Trophoblast cell (in vitro differentiated cells and primary cell): ENCODE results near the gene ARF4.

ENCODE experiments used
- DNase-seq, 2 donors: peaks; one replicate each; pipeline ENCODE4 v3.0.0-alpha.2; 2016
- H2AFZ ChIP-seq: 2 replicates; pipeline ENCODE4 v1.6.1; 2013; ENCODE audit warnings: low read length, moderate library complexity, mild to moderate bottlenecking; ENCODE audit not compliant: insufficient read depth, poor library complexity
- H2AK5ac ChIP-seq: 2 replicates; pipeline ENCODE4 v1.6.1; 2013; ENCODE audit warnings: mild to moderate bottlenecking, low read length
- H2BK120ac ChIP-seq: 2 replicates; pipeline ENCODE4 v1.6.1; 2013; ENCODE audit warnings: low read length, mild to moderate bottlenecking, moderate library complexity; ENCODE audit not compliant: insufficient read depth, poor library complexity
- H2BK12ac ChIP-seq: 2 replicates; pipeline ENCODE4 v1.6.1; 2013; ENCODE audit warnings: mild to moderate bottlenecking, low read length, moderate library complexity
- H2BK5ac ChIP-seq: 2 replicates; pipeline ENCODE4 v1.6.1; 2013; ENCODE audit warnings: low read length, low read depth, moderate library complexity, mild to moderate bottlenecking; ENCODE audit not compliant: poor library complexity
- H3K14ac ChIP-seq: 2 replicates; pipeline ENCODE4 v1.6.1; 2013; ENCODE audit warnings: mild to moderate bottlenecking, low read length
- H3K18ac ChIP-seq: 2 replicates; pipeline ENCODE4 v1.6.1; 2013; ENCODE audit warnings: mild to moderate bottlenecking, low read length
- H3K23ac ChIP-seq: 2 replicates; pipeline ENCODE4 v1.6.1; 2013; ENCODE audit warnings: low read length
- H3K27ac ChIP-seq: 2 replicates; pipeline ENCODE4 v1.5.1; 2013; ENCODE audit warnings: low read depth, mild to moderate bottlenecking, inconsistent platforms, low read length, moderate library complexity
- H3K27me3 ChIP-seq: 2 replicates; pipeline ENCODE4 v1.6.1; 2013; ENCODE audit warnings: inconsistent platforms, mild to moderate bottlenecking, low read length, moderate library complexity; ENCODE audit not compliant: insufficient read depth
- H3K36me3 ChIP-seq, 2 experiments: 1 replicate in 1 of 2; 2 replicates in 1 of 2; pipeline ENCODE4 v1.6.1; 2013; ENCODE audit warnings: low read length in 2 of 2, mild to moderate bottlenecking in 2 of 2, moderate library complexity in 1 of 2; ENCODE audit not compliant: insufficient read depth in 2 of 2, control insufficient read depth in 1 of 2
- H3K4ac ChIP-seq: 2 replicates; pipeline ENCODE4 v1.6.1; 2013; ENCODE audit warnings: low read depth, mild to moderate bottlenecking, low read length, moderate library complexity
- H3K4me1 ChIP-seq, 2 experiments: 1 replicate in 1 of 2; 2 replicates in 1 of 2; pipeline ENCODE4 v1.6.1; 2013; ENCODE audit warnings: low read length in 2 of 2, mild to moderate bottlenecking in 2 of 2, moderate library complexity in 1 of 2; ENCODE audit not compliant: insufficient read depth in 2 of 2, control insufficient read depth in 1 of 2
- H3K4me2 ChIP-seq: 2 replicates; pipeline ENCODE4 v1.6.1; 2013; ENCODE audit warnings: inconsistent platforms, mild to moderate bottlenecking, low read length, moderate library complexity
- H3K4me3 ChIP-seq: 2 replicates; pipeline ENCODE4 v1.5.1; 2013; ENCODE audit warnings: mild to moderate bottlenecking, low read depth, low read length, inconsistent platforms
- H3K79me1 ChIP-seq: one replicate; pipeline ENCODE4 v1.6.1; 2013; ENCODE audit warnings: low read length
- H3K79me2 ChIP-seq: 2 replicates; pipeline ENCODE4 v1.6.1; 2013; ENCODE audit warnings: low read length, mild to moderate bottlenecking; ENCODE audit not compliant: control insufficient read depth, insufficient read depth, poor library complexity
- H3K9ac ChIP-seq: 2 replicates; pipeline ENCODE4 v1.6.1; 2013; ENCODE audit warnings: mild to moderate bottlenecking, low read length
- H3K9me3 ChIP-seq: 2 replicates; pipeline ENCODE4 v1.6.1; 2013; ENCODE audit warnings: low read depth, mild to moderate bottlenecking, control low read depth, inconsistent platforms, low read length; ENCODE audit not compliant: insufficient read depth
- H4K12ac ChIP-seq: 2 replicates; pipeline ENCODE4 v1.6.1; 2013; ENCODE audit warnings: low read depth, mild to moderate bottlenecking, low read length, moderate library complexity
- H4K8ac ChIP-seq: 2 replicates; pipeline ENCODE4 v1.6.1; 2013; ENCODE audit warnings: low read depth, mild to moderate bottlenecking, low read length, moderate library complexity
- H4K91ac ChIP-seq: one replicate; pipeline ENCODE4 v1.6.1; 2013; ENCODE audit warnings: low read depth, mild to moderate bottlenecking, low read length, moderate library complexity
- WGBS: extraction: QIAGEN DNeasy Blood & Tissue Kit; methylation state at CpG from one replicate; pipeline ENCODE4 v1.1.7; 2013; ENCODE audit warnings: missing lambda C conversion rate; ENCODE audit not compliant: insufficient read length, insufficient coverage; ENCODE audit errors: extremely low coverage; 5-methylcytosine and 5-hydroxymethylcytosine counted together

ARF4 gene

DNA sequence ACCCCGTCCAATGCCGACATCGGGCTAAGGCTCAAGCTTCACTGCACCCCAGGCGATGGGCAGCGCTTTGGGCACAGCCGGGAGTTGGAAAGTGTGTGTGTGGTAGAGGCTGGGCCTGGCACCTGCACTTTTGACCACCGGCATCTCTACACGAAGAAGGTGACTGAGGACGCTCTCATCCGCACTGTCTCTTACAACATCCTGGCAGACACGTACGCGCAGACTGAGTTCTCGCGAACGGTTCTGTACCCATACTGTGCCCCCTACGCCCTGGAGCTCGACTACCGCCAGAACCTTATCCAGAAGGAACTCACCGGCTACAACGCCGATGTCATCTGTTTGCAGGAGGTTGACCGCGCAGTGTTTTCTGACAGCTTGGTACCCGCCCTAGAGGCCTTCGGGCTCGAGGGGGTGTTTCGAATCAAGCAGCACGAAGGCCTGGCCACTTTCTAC, 40.0 kb downstream of the ARF4 start:
- peaks cover 10% of the 10 kb centered on the region for H3K79me1 ChIP-seq
- peak overlapping the region; percentile 98 for H4K8ac ChIP-seq
- no peaks in the 10 kb centered on the region for H3K27me3 ChIP-seq
- peak overlapping the region; percentile 17 for H3K4ac ChIP-seq
- H2BK120ac ChIP-seq, result no peak overlapping the region
- H2BK5ac ChIP-seq, result no peak overlapping the region
- H3K4me2 ChIP-seq, result peak overlapping the region; percentile 95
- no peak overlapping the region for H3K23ac ChIP-seq
- peak overlapping the region; percentile 10 for H3K14ac ChIP-seq
- H3K4me3 ChIP-seq, result peak overlapping the region; percentile 93
- peaks cover 2% of the 10 kb centered on the region for H3K9me3 ChIP-seq
- H3K9ac ChIP-seq, result peak overlapping the region; percentile 95
- H4K91ac ChIP-seq, result no peak overlapping the region
- no peak overlapping the region for H3K27ac ChIP-seq
- peaks cover 0 to 3% of the 10 kb centered on the region in 2 experiments for H3K36me3 ChIP-seq
- peaks cover 14% of the 10 kb centered on the region for H3K79me2 ChIP-seq
- DNase-seq, result no peak
- H3K4me1 ChIP-seq, result peaks cover 3 to 15% of the 10 kb centered on the region in 2 experiments
- H2AK5ac ChIP-seq, result no peak overlapping the region
- no CpG with 5 or more reads among the region's 29 CpGs for WGBS
- no peak overlapping the region for H2BK12ac ChIP-seq
- peak overlapping the region; percentile 13 for H4K12ac ChIP-seq
- peak overlapping the region; percentile 26 for H3K18ac ChIP-seq
- H2AFZ ChIP-seq, result no peak overlapping the region

DNA sequence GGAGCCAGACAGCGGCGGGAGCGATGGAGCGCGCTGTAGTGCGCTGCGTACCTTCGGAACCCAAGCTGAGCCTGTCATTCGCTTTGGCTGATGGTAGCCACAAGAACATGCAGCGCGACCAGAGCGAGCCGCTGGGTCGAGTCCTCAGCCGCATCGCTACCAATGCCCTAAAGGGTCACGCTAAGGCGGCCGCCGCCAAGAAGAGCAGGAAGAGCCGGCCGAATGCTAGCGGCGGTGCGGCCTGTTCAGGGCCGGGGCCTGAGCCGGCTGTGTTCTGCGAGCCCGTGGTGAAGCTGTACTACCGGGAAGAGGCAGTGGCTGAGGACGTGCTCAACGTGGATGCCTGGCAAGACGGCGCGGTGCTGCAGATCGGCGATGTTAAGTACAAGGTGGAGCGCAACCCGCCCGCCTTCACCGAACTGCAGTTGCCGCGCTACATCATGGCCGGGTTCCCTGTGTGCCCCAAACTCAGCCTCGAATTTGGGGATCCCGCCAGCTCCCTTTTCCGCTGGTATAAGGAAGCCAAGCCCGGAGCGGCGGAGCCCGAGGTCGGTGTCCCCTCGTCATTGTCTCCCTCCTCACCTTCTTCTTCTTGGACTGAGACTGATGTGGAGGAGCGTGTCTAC, 40.6 kb downstream of the ARF4 start:
- H4K12ac ChIP-seq, result peak overlapping the region; percentile 68
- H3K9ac ChIP-seq, result peak overlapping the region; percentile 95
- DNase-seq, result peak; percentile 15 to 52
- peak overlapping the region; percentile 58 for H2AFZ ChIP-seq
- H2AK5ac ChIP-seq, result peak overlapping the region; percentile 11
- H3K79me1 ChIP-seq, result peaks cover 10% of the 10 kb centered on the region
- H3K23ac ChIP-seq, result no peak overlapping the region
- no peak overlapping the region for H2BK12ac ChIP-seq
- H3K18ac ChIP-seq, result peak overlapping the region; percentile 57
- peak overlapping the region; percentile 70 for H3K27ac ChIP-seq
- no peak overlapping the region for H2BK5ac ChIP-seq
- H3K79me2 ChIP-seq, result peaks cover 14% of the 10 kb centered on the region
- peak overlapping the region; percentile 80 for H3K14ac ChIP-seq
- no peaks in the 10 kb centered on the region for H3K27me3 ChIP-seq
- H3K4me1 ChIP-seq, result peaks cover 3 to 15% of the 10 kb centered on the region in 2 experiments
- H4K8ac ChIP-seq, result peak overlapping the region; percentile 98
- WGBS, result no CpG with 5 or more reads among the region's 54 CpGs
- H2BK120ac ChIP-seq, result peak overlapping the region; percentile 6
- H3K4me3 ChIP-seq, result peak overlapping the region; percentile 93
- H4K91ac ChIP-seq, result peak overlapping the region; percentile 77
- peaks cover 2% of the 10 kb centered on the region for H3K9me3 ChIP-seq
- peak overlapping the region; percentile 95 for H3K4me2 ChIP-seq
- H3K4ac ChIP-seq, result peak overlapping the region; percentile 18
- peaks cover 0 to 3% of the 10 kb centered on the region in 2 experiments for H3K36me3 ChIP-seq

DNA sequence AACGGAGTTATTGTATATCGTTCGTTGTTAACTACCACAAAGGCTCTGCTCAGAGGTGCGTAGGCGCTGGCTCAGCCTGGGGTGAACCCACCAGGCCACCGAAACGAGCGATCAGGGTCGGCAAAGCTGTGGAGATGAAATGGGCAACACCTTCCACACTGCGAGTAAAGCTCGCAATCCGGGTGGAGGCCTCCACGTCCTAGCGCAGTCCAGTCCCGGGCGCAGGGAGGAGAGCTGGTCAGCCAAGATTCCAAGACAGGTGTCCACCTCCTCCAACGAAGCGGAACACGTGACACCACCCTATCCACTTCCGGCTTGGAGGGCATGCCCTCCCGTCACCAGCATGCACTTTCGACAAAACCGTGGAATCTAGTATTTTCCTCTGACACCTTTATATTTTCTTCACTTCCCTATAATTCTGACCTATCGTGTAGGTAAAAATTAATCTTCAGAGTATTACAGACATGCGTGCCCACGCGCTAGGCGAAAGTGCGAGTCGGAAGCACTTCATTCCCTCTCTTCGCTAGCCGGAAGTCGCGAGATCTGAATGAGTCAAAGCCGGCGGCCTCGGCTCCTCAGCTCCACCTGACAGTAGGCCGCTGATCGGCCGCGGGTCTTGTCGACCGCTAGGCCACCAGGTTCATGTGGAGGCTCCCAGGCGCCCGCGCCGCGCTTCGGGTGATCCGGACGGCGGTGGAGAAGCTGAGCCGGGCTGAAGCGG, 41.2 kb downstream of the ARF4 start, which contains the start of gene PDE12:
Gene PDE12, plus strand, starts transcription at position 537 of the 721 bp plus-strand sequence. Its CDS starts 106 bp downstream, at position 643.
- H3K4me3 ChIP-seq, result peak within 1 kb of the TSS; percentile 93
- H3K27me3 ChIP-seq, result no peaks in the 10 kb centered on the region
- peak within 1 kb of the TSS; percentile 95 for H3K4me2 ChIP-seq
- H4K91ac ChIP-seq, result peak within 1 kb of the TSS; percentile 77
- DNase-seq, result peak; percentile 88 to 93
- H3K79me2 ChIP-seq, result peaks cover 14% of the 10 kb centered on the region
- H3K18ac ChIP-seq, result peak within 1 kb of the TSS; percentile 79
- H2BK5ac ChIP-seq, result peak within 1 kb of the TSS; percentile 41
- H2AK5ac ChIP-seq, result peak within 1 kb of the TSS; percentile 11
- peaks cover 3 to 15% of the 10 kb centered on the region in 2 experiments for H3K4me1 ChIP-seq
- peaks cover 0 to 3% of the 10 kb centered on the region in 2 experiments for H3K36me3 ChIP-seq
- peak within 1 kb of the TSS; percentile 95 for H3K9ac ChIP-seq
- no CpG with 5 or more reads among the region's 54 CpGs for WGBS
- H3K9me3 ChIP-seq, result peaks cover 2% of the 10 kb centered on the region
- peak within 1 kb of the TSS; percentile 95 for H4K12ac ChIP-seq
- H3K23ac ChIP-seq, result no peak within 1 kb of the TSS
- H2BK120ac ChIP-seq, result peak within 1 kb of the TSS; percentile 55
- H3K79me1 ChIP-seq, result peaks cover 10% of the 10 kb centered on the region
- peak within 1 kb of the TSS; percentile 92 for H2AFZ ChIP-seq
- peak within 1 kb of the TSS; percentile 85 for H3K14ac ChIP-seq
- H2BK12ac ChIP-seq, result no peak within 1 kb of the TSS
- H3K27ac ChIP-seq, result peak within 1 kb of the TSS; percentile 70
- peak within 1 kb of the TSS; percentile 66 for H3K4ac ChIP-seq
- peak within 1 kb of the TSS; percentile 98 for H4K8ac ChIP-seq

DNA sequence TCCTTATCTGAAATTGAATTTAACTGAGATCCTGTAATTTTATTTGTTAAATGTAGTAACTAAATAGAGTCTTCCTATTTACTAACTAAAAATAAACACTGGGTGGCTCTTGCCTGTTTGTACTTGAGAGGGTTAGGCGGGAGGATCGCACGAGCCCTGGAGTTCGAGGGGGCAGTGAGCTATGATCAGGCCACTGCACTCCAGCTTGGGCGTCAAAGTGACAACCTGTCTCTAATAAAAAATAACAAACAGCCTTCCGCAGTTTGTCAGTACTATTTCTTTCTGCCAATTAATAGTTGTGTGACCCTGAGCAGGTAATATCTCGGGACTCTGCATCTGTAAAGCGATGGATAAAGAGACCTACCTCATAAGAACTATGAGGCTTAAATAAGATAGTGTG, 41.8 kb downstream of the ARF4 start:
- no peaks in the 10 kb centered on the region for H3K27me3 ChIP-seq
- peak overlapping the region; percentile 85 for H3K14ac ChIP-seq
- H3K79me2 ChIP-seq, result peaks cover 14% of the 10 kb centered on the region
- no peak for DNase-seq
- peak overlapping the region; percentile 95 for H3K4me2 ChIP-seq
- no peak overlapping the region for H3K9ac ChIP-seq
- peak overlapping the region; percentile 95 for H4K12ac ChIP-seq
- no peak overlapping the region for H3K27ac ChIP-seq
- WGBS, result no CpG with 5 or more reads among the region's 8 CpGs
- peak overlapping the region; percentile 92 for H2AFZ ChIP-seq
- H3K4me3 ChIP-seq, result peak overlapping the region; percentile 74
- peaks cover 0 to 3% of the 10 kb centered on the region in 2 experiments for H3K36me3 ChIP-seq
- peaks cover 3 to 15% of the 10 kb centered on the region in 2 experiments for H3K4me1 ChIP-seq
- H3K79me1 ChIP-seq, result peaks cover 10% of the 10 kb centered on the region
- H3K18ac ChIP-seq, result no peak overlapping the region
- H2BK5ac ChIP-seq, result no peak overlapping the region
- H2BK120ac ChIP-seq, result no peak overlapping the region
- H3K23ac ChIP-seq, result no peak overlapping the region
- no peak overlapping the region for H2AK5ac ChIP-seq
- H4K91ac ChIP-seq, result no peak overlapping the region
- H3K4ac ChIP-seq, result peak overlapping the region; percentile 66
- H3K9me3 ChIP-seq, result peaks cover 2% of the 10 kb centered on the region
- H2BK12ac ChIP-seq, result no peak overlapping the region
- peak overlapping the region; percentile 98 for H4K8ac ChIP-seq
